NCI-H1694 treated with DMSO at 0.1 percent for 48 hours (cell line): ENCODE measurements around the gene CCDC154.
"Not testable (repeated sequence)": the region's sequence is repeated elsewhere in the genome, so short reads cannot be mapped to it uniquely, and the experiment has no call there.

Source experiments
- DNase-seq: peaks from one replicate; lab custom pipeline; 2025; lab: John Stamatoyannopoulos, UW

CCDC154 gene

DNA sequence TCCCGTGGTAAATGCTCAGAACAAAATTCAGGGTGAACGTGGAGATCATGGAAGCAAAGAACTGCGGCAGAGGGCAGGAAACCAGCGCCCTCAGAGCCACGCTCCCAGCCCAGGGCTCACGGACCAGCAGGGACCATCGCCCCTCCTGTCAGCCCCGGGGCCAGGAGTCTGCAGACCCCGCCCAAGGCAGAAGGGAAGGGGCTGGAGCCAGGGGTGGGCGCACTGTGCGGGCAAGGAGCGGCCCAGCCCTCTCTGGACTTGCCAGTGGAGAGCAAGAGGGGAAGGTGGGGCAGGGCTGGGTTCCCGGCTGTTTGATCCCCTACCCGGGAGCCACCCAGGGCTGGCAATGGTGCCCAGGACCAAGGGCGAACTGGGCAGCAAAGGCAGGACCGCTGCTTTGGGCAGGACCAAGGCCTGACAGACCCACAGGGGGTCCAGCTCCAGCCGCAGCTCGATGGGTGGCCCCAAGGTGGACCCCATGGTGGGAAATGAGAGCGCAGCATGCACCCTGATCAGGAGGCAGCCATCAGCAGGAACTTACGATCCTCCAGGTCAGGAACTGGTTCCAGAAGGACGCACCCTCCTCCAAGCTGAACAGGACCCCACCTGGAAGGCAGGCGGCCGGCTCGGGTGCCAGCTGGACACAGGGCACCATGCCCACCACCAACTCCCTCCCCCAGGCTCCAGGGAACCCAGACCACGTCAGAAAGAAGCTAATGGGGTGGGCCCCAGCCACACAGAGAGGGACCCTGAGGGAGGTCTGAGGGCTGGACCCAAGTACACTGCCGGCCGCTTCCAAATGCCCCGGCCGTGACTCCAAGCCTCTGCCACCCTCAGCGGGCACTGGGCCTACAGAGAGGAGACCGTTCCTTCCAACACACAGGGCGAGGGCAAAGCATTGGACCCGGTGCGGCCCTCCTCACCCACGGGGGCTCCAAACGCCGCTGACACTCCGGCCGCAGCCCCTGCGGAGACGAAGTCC lies 11.1 kb upstream of the CCDC154 start:
- DNase-seq, result no peak

DNA sequence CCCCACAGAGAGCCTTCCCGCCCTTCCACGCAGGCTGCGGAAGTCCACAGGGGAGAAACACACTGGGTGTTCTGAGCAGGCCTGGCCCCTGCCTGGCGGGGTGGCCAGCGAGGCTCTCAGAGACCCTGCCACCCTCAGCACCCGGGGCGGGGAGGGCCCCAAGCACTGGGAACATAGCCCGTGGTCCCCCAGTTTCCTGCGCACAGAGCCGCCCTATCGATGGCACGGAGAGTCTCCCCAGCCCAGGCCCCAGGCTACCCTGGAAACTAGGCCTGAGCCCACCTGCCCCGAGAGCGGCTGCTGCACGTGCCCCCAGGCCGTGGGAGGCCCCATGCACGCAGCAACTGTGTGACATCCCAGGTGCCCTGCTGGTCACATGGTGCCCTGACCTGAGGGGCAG lies 10.2 kb upstream of the CCDC154 start:
- no peak for DNase-seq

GRCh38 chr16:1453316-1453715 lies 9.0 kb upstream of the CCDC154 start:
- no peak for DNase-seq

DNA sequence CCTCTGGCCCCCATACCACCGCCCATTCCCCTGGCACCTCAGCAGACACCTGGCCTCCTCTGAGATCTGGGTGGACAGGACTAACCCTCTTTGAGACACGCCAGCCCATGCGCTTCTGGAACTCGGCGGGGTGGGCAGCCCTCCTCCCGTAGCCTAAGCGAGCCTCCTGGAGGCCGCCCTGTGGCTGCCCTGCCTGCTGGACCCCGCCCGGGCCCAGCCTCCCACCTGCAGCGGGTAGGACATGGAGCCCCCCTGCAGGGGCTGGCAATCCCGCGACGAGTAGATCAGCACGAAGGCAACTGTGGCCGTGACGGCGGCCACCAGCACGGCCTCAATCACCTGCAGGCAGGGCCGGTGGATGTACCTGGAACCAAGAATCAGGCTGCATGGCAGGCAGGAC lies 8.2 kb upstream of the CCDC154 start:
- no peak for DNase-seq

GRCh38 chr16:1451702-1452392 lies 7.5 kb upstream of the CCDC154 start:
- DNase-seq, result no peak

GRCh38 chr16:1450841-1451240 lies 6.5 kb upstream of the CCDC154 start:
- no peak for DNase-seq

- no peak for DNase-seq
Observed at GRCh38 chr16:1450218-1450617, 5.9 kb upstream of the CCDC154 start.

- DNase-seq, result no peak
Observed at GRCh38 chr16:1449201-1449788, 4.9 kb upstream of the CCDC154 start.

- no peak for DNase-seq
Observed at GRCh38 chr16:1448536-1449116, 4.3 kb upstream of the CCDC154 start.

- no peak for DNase-seq
Observed at GRCh38 chr16:1447965-1448364, 3.6 kb upstream of the CCDC154 start.

GRCh38 chr16:1446296-1447080 lies 2.1 kb upstream of the CCDC154 start:
- DNase-seq, result no peak

DNA sequence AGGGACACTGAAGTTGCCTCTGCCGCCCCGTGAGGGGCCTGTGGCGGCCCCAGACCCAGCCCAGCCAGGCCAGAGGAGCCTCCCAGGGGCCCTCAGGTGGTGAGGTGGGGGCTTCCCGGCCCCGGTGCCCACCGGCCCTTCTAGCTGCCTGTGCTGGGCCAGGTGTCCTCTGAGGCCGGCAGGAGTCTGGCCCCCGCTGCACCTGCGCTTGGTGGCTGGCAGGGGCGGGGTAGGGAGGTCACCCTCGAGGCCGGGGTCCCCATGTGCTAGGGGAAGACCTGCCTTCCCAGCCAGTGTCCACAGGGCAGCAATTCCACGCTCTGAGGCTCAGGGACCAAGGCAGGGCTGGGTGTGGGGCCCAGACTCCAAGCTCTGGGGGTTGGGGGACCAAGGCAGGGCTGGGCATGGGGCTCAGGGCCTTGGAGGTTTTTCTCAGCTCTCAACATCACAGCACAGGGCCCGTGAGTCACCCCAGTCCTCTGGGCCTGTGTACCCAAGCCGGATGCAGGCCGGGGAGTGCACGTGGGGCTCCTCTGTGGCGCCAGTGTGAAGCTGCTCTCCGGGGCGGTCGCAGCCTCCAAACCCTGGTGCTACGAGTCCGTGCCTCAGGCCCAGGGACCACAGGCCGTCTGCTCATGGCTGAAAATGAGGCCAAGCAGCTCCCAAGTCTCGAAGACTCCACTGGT lies 1.3 kb upstream of the CCDC154 start:
- DNase-seq, result no peak

GRCh38 chr16:1444730-1445517 lies 568 bp upstream of the CCDC154 start:
- DNase-seq, result no peak

GRCh38 chr16:1443403-1443973 lies 868 bp downstream of the CCDC154 start:
- no peak for DNase-seq

DNA sequence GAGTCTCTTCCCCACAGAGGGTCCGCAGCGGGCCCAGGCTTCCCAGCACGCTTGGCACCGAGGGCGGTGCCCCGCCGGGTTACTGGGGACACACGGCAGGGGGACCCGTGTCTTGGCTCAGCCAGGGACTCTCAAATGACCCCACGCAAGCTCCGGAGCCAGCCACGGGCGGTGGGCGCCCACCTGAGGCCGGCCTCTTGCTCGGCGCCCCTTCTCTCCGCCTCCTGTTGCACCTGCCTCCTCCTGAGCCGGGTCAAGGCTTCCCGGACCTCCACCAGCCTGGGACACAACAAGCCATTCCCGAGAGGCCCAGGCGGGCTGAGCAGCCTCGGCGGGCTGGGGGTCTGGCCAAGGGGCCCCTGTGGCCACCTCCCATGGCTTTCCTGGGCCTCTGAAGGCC lies 1.7 kb downstream of the CCDC154 start:
- no peak for DNase-seq

DNA sequence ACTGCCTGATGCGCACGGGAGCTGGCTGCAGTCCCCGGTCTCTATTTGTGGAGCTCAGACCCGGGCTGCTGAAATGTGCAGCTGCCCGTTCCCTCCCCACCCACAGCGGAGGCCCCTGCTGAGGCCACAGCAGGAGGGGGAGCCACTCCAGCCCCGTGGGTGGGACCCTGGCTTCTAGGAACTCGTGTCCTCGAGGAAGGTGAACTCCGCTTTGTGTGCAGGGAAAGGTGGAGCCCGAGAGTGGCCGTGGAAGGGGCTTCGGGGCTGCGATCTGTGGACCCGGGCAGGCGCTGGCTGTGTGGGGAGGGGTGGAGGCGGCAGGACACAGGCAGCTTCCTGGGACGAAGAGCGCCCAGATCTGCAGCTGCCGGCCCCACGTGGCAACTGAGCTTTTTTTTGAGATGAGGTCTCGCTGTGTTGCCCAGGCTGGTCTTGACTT lies 2.9 kb downstream of the CCDC154 start:
- DNase-seq, result no peak

DNA sequence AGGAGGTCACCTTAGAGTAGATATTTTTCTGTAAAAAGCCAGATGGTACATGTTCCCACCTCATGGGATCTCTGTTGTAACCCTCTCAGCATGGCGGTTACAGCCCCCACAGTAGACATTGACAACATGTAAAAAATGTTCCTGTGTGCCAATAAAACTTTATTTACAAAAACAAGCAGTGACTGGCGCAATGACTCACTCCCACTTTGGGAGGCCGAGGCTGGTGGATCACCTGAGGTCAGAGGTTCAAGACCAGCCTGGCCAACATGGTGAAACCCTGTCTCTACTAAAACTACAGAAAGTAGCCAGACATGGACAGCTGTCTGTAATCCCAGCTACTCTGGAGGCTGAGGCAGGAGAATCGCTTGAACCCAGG lies 4.7 kb downstream of the CCDC154 start:
- not testable (repeated sequence) for DNase-seq

DNA sequence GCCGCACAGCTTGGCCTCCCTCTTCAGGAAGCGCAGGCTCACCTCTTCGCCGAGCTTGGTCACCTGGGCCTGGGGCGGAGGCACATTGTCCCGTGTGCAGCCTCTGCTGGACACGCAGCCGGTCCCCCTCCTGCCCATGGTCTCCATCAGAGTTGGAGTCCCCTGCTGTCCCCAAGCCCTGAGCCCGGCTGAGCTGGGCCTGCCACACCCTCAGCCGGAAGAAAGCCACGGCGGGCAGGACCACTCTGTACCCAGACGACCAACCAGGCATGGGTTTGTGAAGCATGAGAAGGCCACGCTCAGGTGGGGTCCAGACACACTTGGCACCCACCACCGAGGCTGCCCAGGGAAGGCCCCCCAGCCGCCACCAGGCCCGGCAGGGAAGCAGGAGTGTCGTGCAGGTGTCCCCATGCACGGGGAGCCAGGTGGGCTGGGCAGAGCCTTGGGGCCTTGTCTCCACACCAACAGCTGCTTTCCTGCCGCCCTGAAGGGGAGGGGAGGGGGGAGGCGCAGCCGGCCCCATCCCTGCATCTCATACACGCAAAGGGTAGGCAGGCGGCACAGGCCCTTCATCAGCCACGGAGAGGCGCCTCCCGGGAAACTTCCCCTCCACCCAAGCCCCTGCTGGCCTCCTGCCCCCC lies 5.2 kb downstream of the CCDC154 start:
- DNase-seq, result no peak
